GM19438 (cell line): ENCODE results near the gene PCDHGB3.
"Not testable (repeated sequence)": the region's sequence is repeated elsewhere in the genome, so short reads cannot be mapped to it uniquely, and the experiment has no call there.

Experiments
- ATAC-seq: cut with Tn5 transposase; IDR thresholded peaks from one replicate; pipeline ENCODE4 v1.9.1; 2021; ENCODE audit warnings: low read depth; ENCODE audit not compliant: unreplicated experiment

Gene PCDHGB3

DNA sequence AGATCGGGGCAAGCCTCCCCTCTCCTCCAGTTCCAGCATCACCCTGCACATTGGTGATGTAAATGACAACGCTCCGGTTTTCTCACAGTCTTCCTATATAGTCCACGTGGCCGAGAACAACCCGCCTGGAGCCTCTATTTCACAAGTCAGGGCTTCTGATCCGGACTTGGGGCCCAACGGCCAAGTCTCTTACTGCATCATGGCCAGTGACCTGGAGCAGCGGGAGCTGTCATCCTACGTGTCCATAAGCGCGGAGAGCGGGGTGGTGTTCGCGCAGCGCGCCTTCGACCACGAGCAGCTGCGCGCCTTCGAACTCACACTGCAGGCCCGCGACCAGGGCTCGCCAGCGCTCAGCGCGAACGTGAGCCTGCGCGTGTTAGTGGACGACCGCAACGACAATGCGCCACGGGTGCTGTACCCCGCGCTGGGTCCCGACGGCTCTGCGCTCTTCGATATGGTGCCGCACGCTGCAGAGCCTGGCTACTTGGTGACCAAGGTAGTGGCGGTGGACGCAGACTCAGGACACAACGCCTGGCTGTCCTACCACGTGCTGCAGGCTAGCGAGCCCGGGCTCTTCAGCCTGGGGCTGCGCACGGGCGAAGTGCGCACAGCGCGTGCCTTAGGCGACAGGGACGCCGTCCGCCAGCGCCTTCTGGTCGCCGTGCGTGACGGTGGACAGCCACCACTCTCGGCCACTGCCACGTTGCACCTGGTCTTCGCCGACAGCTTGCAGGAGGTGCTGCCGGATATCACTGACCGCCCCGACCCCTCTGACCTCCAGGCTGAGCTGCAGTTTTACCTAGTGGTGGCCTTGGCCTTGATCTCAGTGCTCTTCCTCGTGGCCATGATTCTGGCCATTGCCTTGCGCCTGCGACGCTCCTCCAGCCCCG is 19.4 kb downstream of the PCDHGB3 start:
- ATAC-seq: no peak

- ATAC-seq: no peak
Measured at GRCh38 chr5:141392429-141393198, 22.6 kb downstream of the PCDHGB3 start, which contains the start of gene PCDHGA8. PCDHGA8 (plus strand) TSS chr5:141392633; CDS start chr5:141392814, 181 bp downstream.

- ATAC-seq: no peak
Measured at GRCh38 chr5:141393267-141393666, 23.2 kb downstream of the PCDHGB3 start.

- ATAC-seq: not testable (repeated sequence)
Measured at GRCh38 chr5:141394401-141395187, 24.6 kb downstream of the PCDHGB3 start.

GRCh38 chr5:141397756-141398551 is 27.9 kb downstream of the PCDHGB3 start, which contains the start of gene PCDHGB5:
PCDHGB5 (plus strand) TSS chr5:141397947; CDS start chr5:141398128, 181 bp downstream.
- ATAC-seq: peak; percentile 97

- ATAC-seq: no peak
Measured at GRCh38 chr5:141398608-141399007, 28.6 kb downstream of the PCDHGB3 start.

GRCh38 chr5:141399555-141400258 is 29.7 kb downstream of the PCDHGB3 start:
- ATAC-seq: no peak

GRCh38 chr5:141402553-141403243 is 32.7 kb downstream of the PCDHGB3 start, which contains the start of gene PCDHGA9:
PCDHGA9 (plus strand) TSS chr5:141402778; CDS start chr5:141402953, 175 bp downstream.
- no peak for ATAC-seq

DNA sequence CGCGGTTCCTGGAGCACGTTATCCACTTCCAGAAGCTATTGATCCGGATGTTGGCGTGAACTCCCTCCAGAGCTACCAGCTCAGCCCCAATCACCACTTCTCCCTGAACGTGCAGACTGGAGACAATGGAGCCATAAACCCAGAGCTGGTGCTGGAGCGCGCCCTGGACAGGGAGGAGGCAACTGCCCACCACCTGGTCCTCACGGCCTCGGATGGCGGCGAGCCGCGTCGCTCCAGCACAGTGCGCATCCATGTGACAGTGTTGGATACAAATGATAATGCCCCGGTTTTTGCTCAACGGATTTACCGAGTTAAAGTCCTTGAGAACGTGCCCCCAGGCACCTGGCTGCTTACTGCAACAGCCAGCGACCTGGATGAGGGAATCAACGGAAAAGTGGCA is 33.3 kb downstream of the PCDHGB3 start:
- no peak for ATAC-seq

GRCh38 chr5:141407790-141408505 is 37.9 kb downstream of the PCDHGB3 start, which contains the start of gene PCDHGB6:
PCDHGB6 (plus strand) TSS chr5:141408021; CDS start chr5:141408203, 182 bp downstream.
- ATAC-seq: peak; percentile 76

- no peak for ATAC-seq
Measured at GRCh38 chr5:141409598-141410306, 39.7 kb downstream of the PCDHGB3 start.

- no peak for ATAC-seq
Measured at GRCh38 chr5:141411575-141411974, 41.5 kb downstream of the PCDHGB3 start.

DNA sequence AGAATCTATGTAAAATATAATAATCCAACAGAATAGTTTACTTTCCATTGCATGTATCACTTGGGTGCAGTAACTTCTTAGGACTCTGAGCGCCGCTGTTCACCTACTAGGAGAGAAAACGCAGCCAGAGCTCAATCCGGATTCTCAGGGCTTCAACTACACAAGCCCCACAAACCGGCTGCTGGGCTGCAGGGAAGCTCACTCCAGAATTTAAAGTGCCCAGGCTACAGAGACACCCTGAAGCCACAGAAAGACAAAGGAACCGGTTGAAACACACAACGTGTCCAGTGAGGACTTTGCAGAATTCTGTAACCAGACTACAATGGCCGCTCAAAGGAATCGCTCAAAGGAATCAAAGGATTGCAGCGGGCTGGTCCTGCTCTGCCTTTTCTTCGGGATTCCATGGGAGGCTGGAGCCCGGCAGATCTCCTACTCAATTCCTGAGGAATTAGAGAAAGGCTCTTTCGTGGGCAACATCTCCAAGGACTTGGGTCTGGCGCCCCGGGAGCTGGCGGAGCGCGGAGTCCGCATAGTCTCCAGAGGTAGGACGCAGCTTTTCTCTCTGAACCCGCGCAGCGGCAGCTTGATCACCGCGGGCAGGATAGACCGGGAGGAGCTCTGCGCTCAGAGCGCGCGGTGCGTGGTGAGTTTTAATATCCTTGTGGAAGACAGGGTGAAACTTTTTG is 43.0 kb downstream of the PCDHGB3 start, which contains the start of gene PCDHGA10:
Gene PCDHGA10, plus strand, starts transcription at position 134 of the 686 bp plus-strand sequence. Its CDS starts 189 bp downstream, at position 323.
- ATAC-seq: peak; percentile 76

- peak; percentile 39 for ATAC-seq
Measured at GRCh38 chr5:141413540-141414069, 43.6 kb downstream of the PCDHGB3 start.

GRCh38 chr5:141414548-141415274 is 44.7 kb downstream of the PCDHGB3 start:
- ATAC-seq: not testable (repeated sequence)
